Measurements from ENCODE around the gene SLCO2A1.
A peak's percentile ranks its signal among the peaks of the same experiment; 100 is the strongest.

The SLCO2A1 gene

DNA sequence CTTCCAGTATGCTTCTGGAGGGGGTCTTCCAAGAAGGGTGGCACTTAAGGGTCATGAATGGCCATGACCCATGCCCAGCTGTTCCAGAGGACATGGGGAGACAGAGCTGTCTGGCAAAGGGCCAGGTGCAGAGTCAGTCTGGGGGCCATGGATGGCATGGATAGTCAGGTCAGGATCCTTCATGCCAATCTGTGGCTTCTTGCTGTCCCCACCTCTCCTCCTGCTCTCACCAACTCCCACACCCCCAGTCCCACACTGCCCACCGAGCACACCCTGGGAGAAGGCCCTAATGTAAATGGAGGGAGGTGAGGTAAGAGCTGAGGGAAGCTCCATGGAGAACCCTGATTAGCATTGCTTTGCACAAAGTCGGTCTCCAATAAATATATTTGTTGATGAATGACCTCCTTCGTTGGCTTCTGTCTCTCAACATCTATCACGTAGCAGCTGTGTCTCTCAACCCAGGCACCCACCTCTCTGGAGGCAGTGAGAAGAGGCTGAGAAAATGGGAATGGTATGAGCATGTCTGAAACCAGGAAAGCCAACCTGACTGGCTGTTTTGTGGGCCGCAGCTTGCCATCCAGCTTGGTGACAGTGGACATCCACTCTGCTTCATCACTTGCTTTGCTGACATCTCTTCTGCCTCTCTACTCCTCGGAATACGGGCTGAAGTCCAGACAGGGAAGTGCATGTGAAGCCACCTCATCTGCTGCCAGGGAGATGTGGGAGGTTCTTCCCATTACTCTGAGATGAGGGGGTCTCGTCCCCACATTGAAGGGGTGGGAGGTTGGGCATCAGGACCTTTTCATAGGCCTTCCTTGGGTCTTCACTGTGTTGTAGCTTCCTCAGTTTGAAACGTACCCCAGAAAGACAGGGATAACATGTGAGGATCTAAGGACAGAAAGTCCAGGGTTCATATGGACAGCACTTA lies 96.4 kb downstream of the SLCO2A1 start:
- no peak for DNase-seq (ENCODE audit: low spot score)

DNA sequence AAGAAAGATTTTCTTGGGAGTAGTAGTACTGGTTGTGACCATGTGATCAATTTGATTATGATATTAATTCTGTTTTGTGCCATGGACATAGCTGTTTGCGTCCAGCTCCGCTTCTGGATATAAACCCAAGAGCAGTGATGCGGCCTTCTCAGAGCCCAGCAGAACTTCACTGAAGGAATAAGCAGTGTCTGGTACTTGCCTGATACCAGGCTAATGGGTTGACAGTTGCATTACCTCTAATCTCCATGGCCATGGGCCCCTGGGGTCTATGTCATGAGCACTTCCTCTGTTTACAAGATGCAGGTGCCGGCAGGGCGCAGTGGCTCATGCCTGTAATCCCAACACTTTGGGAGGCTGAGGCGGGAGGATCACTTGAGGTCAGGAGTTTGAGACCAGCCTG lies 97.7 kb downstream of the SLCO2A1 start:
- DNase-seq (ENCODE audit: low spot score): no peak

DNA sequence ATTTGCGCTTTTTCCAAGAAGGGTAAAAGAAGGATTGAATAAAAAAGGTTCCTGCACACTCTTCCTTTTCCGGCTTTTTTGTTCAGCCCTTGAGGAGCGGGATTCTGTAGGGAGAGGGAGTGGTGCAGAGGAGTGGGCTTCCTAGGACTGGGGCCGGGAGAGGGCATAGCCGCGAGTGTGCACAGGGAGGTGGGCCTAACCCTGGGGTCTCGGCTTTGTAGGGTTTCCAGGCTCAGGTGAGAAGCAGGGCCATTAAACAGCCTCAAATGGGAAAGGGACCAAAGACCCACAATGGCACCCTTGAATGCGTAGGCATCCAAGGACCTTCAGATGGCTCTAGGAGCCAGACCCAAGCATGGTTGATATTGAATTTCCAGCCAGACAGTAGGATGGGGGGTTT lies 98.6 kb downstream of the SLCO2A1 start:
- no peak for DNase-seq (ENCODE audit: low spot score)

DNA sequence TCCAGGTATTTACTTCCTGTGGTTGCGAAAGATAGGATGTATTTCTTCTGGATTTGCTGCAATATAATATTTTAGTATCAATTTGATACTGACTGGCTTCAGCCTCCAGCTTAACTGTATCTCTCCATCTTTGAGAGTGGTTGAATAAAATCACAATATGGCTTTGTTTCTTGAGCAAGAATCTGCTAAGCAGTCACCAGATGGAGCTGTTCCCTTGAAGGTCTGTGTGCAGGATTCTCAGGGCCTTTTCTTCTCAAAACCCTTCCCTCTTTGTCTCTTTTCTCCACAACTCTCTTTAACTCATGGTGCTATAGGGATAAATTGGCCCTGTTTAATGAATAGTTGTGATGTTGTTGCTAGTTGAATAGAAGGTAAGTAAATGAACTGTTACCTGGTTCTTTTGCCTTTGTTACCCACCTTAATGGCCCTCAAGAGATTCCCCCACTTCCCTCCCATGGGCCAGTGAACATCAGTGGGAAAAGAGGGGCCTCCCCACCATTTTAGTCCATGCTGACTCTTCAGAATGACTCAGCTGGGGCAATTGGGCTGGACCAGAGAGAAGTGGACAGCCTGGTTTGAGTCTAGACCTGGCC lies 99.3 kb downstream of the SLCO2A1 start:
- DNase-seq (ENCODE audit: low spot score): peak; percentile 43

DNA sequence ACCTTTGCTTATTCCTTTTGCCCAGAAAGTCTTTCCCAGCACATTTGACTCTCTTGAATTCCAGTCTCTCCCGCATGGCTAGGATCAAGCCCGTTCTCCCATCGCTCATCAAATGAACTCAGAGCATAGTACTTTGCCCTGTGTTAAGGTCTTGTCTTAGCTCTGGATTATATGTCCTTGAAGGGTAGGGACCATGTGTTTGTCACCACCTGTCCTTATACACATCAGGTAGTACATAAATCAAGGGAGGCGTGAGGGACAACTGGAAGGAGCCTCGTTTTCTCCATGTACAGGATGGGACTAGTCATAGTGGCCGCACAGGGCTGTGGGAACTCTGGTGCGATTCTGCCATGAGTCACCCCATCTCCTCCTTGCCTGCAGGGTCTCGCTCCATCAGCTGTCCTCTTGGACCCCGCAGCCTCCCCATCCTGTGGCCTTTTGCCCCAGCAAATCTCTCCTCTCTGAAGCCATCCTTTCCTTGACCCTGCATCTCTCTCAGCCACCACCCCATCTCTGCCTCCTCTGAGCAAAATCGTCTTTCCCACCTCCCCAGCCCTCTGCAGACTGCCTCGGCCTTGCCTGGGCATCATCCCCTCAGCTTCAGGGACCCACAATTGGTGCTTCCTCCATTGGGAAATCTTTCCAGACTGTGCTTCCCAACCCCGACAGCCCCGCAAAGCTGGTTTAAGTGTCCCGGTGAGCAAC lies 100.7 kb downstream of the SLCO2A1 start:
- no peak for DNase-seq (ENCODE audit: low spot score)

DNA sequence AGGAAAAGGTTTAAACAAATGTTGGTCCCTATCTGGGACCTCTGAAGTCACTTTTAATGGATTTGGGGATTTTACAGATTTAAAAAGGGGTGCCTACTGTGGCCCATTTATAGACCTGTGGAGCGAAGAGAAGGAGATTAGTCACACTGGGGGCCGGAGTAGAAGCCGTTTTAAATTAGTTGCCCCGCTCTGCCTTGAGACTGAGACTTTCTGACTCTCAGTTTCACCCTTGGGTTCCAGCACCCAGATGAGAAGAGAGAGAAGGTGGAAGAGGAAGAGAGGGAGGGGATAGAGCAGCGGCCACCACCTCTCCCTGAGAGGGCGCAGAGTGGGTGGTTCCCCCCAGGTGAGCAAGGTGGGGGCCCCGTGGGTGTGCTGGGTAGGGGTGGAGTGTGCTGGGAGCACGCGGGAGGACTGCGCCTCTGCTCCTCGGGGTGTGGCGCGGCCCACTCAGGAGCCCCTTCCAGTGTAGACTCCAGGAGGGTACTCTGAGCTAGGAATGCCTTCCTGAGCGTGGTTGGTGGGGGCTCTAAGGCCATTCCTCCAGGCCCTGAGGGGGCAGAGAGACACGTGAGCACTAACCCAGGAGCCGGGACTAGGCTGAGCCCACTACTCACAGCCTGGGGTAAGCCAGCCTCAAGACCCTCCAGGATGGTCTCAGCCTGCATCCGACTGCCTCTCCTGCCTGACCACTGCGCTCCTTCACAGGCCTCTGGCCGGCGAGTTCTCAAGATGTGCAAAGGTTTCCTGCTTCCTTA lies 101.4 kb downstream of the SLCO2A1 start:
- no peak for DNase-seq (ENCODE audit: low spot score)

DNA sequence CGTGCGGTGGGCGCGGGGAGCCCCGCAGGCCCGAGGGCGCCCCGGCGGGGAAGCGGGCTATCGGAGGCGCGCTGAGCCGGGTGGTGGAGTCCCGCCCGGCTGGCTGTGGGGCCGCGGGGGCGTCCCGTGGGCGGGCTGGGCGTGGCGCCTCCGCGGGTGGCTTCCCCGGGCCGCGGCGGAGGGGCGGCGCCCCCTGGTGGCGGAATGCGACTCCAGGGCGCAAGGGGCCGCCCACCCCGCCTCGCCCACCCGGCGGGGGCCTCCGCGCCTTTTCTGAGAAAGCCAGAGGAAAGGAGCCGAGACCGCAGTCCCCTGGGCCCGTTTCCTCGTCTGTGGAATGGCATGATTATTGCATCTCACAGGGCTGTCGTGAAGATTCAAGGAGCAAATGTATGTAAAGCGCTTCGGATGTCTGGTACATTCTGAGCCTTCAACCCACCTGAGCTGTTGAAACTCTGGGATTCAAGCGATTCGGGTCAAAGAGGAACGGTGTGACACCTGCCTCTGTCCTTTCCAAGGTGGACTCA lies 102.1 kb downstream of the SLCO2A1 start:
- no peak for DNase-seq (ENCODE audit: low spot score)

DNA sequence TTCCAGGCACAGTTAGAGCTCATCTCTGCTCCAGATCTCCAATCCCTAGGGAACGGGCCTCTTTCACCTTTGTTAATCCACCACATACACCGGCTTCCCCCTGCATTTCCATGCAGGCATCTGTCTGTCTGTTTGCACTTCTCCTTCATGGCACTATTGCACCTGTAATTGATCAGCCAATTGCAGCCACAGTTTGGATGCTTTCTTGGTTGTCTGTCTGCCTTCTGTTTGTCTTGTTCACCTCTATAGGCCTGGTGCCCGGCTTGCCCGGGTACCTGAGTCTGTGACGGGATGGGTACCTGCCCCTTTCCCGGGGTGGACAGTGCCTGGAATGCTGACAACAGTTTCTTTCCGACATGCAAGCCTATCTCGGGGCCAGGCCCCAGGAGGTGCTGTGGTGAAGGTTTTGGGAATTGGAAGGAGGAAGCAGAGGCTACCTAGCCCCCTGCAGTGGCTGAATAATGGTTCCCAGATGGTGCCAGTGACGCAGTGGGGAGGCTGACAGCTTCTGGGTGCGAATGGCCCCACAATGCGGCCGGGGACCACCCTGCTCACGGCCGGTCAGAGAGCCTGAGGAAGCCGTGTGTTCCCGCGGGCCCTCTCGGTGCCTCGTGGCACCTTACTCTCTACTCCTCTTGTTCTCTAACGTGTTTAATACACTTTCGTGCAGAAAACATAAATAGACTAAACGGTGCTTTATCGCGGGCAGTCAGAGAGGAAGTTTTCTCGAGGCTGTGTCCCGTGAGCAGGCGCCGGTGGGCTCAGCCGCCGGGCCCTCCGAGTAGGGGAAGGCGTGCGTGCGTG lies 102.8 kb downstream of the SLCO2A1 start:
- DNase-seq (ENCODE audit: low spot score): no peak

DNA sequence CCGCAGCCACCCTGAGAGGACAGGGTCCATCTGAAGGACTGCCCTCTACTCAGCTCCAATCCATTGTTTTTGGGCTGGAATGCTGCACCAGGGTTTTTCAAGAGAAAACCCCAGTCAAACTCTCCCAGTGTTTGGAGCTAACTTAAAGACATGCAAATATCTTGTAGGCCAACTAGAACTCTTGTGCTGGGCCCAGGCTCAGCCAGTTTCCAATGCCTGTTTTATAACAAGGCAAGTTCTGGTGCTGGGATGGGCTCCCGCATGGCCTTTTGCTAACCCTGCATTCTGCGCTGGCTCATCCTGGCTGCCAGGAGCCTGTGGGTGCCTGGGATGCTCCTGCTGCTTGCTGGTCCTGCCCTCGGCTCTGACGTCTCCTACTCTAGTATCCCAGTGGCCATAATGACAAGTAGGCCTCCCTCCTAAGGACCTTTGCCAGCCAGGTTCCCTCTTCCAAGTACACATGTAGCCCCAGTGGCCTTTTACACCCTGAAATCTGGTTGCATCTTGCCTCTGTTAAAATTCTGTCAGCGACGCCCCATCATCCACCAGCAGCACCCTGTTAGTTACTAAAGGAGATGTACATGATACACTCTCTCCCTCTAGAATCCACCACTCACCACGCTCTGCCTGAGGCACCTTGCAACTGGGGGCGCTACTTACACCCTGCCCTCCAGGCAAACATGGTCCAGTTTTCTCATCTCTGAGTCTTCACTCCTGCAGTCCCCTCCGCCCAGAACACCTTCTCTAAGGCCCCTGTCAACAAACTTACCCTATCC lies 103.6 kb downstream of the SLCO2A1 start:
- no peak for DNase-seq (ENCODE audit: low spot score)

DNA sequence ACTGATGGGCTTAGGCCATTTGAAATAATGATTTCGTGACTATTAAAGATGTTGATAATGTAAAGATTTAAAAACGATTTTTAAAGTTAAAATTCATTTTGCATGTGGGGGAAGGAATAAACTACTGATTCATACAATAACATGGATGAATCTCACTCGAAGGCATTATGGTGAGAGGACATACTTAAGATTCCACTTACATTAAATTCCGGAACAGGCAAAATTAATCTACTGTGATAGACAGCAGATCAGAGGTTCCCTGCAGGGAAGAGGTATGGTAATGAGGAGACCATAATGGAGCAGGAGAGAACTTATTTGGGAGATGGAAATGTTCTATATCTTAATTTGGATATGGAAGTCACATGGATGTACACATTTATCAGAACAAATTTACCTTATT lies 105.7 kb downstream of the SLCO2A1 start:
- no peak for DNase-seq (ENCODE audit: low spot score)

DNA sequence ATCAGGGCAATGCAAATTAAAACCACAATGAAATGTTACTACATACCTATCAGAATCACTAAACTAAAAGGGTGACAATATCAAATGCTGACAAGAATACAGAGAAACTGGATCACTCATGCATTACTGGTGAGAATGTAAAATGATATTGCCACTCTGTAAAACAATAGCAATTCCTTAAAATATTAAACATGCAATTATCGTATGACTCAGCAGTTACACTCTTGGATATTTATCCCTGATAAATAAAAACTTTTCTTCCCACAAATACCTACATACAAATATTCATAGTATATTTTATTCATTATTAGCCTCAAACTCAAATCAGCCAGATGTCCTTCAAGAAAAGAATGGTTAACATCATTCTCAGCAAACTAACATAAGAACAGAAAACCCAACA lies 108.1 kb downstream of the SLCO2A1 start:
- DNase-seq (ENCODE audit: low spot score): no peak

DNA sequence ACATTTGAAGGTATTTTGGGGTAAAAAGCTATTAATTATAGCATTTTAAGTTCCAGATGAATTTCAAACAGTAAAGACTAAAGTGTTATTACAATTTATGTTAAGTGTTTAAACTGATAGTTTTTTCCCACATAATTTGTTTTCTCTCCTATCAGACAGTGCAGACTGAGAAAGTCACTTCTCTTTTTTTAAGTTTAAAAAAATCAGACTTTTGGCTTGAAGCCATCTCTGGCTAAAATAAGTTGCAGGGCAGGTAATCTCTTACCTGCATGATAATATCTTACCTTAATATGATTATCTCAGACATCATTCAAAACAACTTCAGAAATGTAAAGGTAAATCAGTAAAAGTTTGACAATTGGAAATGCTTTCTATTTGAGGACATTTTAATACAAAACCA lies 112.6 kb downstream of the SLCO2A1 start:
- DNase-seq (ENCODE audit: low spot score): no peak

DNA sequence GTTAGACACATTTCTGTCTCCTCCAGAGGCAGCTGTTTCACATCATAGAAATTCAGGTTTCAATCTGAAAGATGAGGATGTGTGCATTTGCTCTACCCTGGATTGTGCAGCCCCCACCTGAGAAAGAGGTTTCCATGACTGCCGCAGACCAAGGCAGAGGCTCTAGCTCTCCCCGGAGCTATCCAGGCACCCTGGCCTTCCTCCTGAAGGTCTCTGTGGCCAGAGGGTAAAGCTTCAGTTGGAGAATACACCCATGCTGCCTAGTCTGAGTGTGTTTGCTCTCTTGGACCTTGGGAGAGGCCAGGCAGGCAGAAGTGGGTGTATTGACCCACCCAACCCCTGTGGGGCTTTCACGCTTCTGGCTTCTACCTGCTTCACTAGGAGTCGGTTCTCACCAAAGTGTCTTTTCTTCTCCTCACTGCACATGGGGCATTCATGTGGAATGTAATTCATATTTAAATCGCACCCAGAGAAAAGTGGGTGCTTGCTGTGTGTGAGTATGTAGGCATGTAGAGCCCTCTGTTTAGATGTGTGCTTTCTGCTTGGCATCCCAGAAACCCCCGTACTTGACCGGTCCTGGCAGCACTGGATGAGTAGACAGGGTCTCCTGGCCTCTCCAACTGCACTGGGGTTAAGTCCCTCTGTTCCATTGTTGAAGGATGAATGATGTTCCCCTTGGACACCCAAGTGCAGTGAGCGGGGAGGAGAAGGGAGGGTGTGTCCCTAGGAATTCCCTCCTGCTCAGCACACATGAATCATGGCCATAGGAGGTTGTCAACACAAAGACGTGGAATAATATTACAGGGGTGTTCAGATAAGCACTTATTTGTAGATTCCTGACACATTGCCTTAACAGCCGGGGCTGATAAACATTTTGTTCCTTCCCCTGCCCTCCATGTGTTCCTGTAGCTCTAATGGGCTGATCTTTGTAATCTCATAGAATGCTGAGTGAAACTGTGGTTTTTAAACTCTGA lies 113.8 kb downstream of the SLCO2A1 start:
- DNase-seq (ENCODE audit: low spot score): peak; percentile 9

DNA sequence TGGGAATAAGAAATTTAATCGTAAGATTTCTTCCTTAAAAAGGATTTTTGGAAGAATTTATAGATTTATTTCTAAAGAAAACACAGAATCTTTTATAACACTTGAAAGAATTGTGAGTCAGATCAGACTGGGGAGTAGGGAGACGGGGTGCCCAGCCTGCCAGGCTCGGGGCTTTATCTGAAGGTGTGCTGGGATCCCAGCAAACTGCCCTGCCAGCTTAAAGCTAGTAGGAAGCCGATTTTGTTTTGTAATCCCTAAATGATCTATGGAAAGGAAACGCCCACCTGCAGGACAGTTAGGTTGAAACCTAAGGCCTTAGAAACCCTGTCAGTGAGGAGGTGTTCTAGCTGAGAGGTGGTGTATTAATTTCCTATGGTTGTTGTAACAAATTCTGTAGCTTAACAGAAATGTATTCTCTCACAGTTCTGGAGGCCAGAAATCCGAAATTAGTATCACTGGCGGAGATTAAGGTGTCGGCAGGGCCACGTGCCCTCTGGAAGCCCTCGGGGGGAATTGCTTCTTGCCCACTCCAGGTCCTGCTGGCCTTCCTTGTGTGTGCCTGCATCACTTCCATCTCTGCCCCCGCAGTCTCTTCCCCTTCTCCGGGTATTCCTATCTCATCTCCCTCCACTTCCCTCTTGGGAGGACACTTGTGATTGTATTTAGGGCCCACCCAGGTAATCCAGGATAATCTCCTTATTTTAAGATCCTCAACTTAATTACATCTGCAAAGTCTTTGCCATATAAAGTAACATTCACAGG lies 114.7 kb downstream of the SLCO2A1 start:
- no peak for DNase-seq (ENCODE audit: low spot score)

DNA sequence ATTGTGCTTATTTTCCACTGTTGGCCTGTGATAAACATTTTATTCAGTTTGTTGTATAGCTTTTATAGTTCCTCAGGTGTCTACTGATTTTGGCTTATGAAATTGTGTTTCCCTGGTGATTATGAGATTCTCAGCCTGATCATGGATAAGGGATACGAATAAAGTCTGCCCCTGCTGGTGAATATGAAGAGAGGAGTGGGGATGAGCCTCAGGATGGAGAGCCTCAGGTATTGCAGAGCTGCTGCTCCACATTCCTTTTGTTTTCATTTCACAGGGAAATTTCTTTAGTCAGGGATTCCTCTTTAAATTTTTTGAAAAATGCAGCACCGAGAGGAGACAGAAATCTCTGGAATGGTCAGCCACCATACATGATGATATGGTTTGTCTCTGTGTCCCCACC lies 119.3 kb downstream of the SLCO2A1 start:
- DNase-seq (ENCODE audit: low spot score): no peak

DNA sequence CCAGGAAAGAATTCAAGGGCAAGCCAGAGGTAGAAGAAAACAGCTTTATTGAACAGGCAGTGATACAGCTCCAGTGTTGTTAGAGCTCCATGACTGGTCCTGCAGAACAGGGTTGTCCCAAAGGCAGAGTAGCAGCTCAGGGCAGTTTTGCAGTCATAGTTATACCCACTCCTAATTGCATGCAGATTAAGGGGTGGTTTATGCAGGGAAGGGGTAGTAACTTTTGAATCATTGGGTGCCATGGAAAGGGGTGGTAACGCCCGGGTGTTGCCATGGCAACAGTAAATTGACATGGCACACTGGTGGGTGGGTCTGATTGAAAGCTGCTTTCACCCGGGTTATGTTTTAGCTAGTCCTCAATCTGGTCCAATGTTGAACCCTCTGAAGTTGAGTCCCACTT lies 124.3 kb downstream of the SLCO2A1 start:
- DNase-seq (ENCODE audit: low spot score): no peak

DNA sequence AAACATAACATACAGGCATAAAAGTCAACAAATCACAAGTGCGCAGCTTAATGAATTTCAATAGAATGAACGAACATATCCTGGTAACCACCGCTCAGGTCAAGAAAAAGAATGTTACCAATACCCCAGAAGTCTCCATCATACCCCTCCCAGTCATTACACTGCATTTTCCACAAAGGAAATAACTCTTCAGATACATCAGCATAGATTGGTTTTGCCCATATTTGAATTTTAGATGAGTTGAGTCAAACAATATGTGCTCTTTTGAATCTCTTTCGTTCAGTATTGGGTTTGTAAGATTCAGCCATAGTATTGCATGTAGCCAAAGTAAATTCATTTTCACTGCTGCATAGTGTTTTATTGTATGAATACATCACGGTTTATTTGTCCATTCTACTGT lies 127.9 kb downstream of the SLCO2A1 start:
- DNase-seq (ENCODE audit: low spot score): no peak

DNA sequence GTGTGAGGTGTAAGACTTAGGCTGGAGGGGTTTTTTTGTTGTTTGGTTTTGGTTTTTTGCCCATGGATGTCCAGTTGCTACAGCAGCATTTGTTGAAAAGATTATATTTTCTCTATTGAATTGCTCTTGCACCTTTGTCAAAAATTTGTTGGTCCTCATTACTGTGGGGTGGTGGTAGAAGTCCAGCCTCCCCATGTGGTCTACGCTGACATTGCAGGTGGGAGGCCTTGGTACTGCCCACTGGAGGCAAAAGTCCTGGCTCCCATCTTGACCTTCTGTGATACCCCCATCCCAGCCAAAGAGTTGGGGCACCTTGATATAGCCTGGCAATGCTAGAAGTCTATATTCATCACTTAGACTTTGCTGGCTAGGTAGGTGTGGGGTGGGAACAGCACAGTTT lies 128.6 kb downstream of the SLCO2A1 start:
- DNase-seq (ENCODE audit: low spot score): no peak

Data from LoVo (cell line).